Thyroid gland (tissue), 4 donors: Measurements from ENCODE around the gene CCL8.

Experiments used
- POLR2A ChIP-seq, 2 donors: fragments of 450-650 bp; IDR thresholded peaks; one replicate each; pipeline ENCODE4 v1.6.1; 2017; ENCODE audit warnings: antibody characterized with exemption in 2 of 2, mild to moderate bottlenecking in 2 of 2, moderate library complexity in 1 of 2
- TF ChIP-seq, protein P1 (sequence below), 6 experiments: fragments of 200-600 bp in 3 of 6; fragments of 450-650 bp in 3 of 6; sonication (generic) in 3 of 6; IDR thresholded peaks; one replicate each; pipeline ENCODE4 v1.5.1; 2016 to 2019; ENCODE audit warnings: antibody characterized with exemption in 6 of 6, mild to moderate bottlenecking in 2 of 6, inconsistent platforms in 1 of 6, moderate library complexity in 1 of 6

DNA sequence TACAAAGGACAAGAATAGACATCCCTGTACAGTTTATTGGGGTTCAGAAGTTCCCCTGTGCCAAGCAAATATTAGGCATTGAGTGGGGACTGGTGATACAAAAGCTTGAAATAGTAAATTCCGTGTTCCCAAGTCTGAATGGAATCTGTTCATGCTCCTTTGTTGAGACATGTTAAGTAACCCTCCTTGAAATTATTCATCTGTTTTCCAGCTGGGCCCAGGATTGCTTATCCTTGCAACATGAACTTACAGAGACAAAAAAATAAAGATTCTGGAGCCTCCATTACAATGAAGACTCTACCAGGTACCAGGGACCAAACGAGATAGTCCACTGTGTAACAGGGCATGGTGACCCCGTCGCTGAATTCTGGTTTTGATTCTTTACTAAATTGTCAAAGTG is 6.1 kb upstream of the CCL8 start:
- TF ChIP-seq, protein P1, sequence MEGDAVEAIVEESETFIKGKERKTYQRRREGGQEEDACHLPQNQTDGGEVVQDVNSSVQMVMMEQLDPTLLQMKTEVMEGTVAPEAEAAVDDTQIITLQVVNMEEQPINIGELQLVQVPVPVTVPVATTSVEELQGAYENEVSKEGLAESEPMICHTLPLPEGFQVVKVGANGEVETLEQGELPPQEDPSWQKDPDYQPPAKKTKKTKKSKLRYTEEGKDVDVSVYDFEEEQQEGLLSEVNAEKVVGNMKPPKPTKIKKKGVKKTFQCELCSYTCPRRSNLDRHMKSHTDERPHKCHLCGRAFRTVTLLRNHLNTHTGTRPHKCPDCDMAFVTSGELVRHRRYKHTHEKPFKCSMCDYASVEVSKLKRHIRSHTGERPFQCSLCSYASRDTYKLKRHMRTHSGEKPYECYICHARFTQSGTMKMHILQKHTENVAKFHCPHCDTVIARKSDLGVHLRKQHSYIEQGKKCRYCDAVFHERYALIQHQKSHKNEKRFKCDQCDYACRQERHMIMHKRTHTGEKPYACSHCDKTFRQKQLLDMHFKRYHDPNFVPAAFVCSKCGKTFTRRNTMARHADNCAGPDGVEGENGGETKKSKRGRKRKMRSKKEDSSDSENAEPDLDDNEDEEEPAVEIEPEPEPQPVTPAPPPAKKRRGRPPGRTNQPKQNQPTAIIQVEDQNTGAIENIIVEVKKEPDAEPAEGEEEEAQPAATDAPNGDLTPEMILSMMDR (IDR thresholded peaks at IDR 0.05), result no peak
- no peak for TF ChIP-seq POLR2A (IDR thresholded peaks at IDR 0.05)
